Colonic mucosa (tissue), 4 donors: ENCODE data around the gene TIGD6. TPM values are rescaled to one million over a fixed set of nuclear protein-coding genes. Genes with fewer than 3 reads are reported as not detected.

ENCODE experiments used
- DNase-seq: peaks from one replicate; pipeline ENCODE4 v3.0.0-alpha.2; 2020
- H3K27ac ChIP-seq: fragments of 200-600 bp; one replicate; pipeline ENCODE4 v1.8.0; 2021
- H3K27me3 ChIP-seq: fragments of 200-600 bp; one replicate; pipeline ENCODE4 v1.8.0; 2021
- H3K36me3 ChIP-seq: fragments of 200-600 bp; one replicate; pipeline ENCODE4 v1.8.0; 2021
- H3K4me1 ChIP-seq: fragments of 200-600 bp; one replicate; pipeline ENCODE4 v1.8.0; 2021; ENCODE audit warnings: mild to moderate bottlenecking
- H3K4me3 ChIP-seq: fragments of 200-600 bp; one replicate; pipeline ENCODE4 v1.8.0; 2021
- H3K9ac ChIP-seq, 2 donors: one replicate each; pipeline ENCODE4 v1.7.0; 2013; ENCODE audit warnings: control low read depth in 2 of 2, low read depth in 2 of 2, low read length in 2 of 2
- H3K9me3 ChIP-seq: fragments of 200-600 bp; one replicate; pipeline ENCODE4 v1.8.0; 2021
- intact Hi-C: fragments of 100-400 bp; cut with DNase I; formaldehyde crosslinking; loops from one replicate; pipeline ENCODE4 v1.14.1; 2022
- total RNA-seq, 2 donors: library from RNA; stranded (reverse); fragmentation: NEBNext Ultra II Directional in 1 of 2; extraction: Animal tissue kit (Norgen Biotek cat#: 25700) in 1 of 2; gene quantifications; one replicate each; pipeline ENCODE4 v1.2.1, GENCODE V29; 2021
- TF ChIP-seq, protein P1 (sequence below): fragments of 200-600 bp; IDR thresholded peaks from one replicate; pipeline ENCODE4 v1.8.0; 2022; ENCODE audit warnings: antibody characterized with exemption, mild to moderate bottlenecking
- donor health status: healthy.
- donor health status: DM: no; HTN: no; CAD: no.
- donor health status: DM: no; HTN: no; CAD: no.

TIGD6 gene
- total RNA-seq, 2 donors from 2014 or later: 3.9 to 4.6 TPM

DNA sequence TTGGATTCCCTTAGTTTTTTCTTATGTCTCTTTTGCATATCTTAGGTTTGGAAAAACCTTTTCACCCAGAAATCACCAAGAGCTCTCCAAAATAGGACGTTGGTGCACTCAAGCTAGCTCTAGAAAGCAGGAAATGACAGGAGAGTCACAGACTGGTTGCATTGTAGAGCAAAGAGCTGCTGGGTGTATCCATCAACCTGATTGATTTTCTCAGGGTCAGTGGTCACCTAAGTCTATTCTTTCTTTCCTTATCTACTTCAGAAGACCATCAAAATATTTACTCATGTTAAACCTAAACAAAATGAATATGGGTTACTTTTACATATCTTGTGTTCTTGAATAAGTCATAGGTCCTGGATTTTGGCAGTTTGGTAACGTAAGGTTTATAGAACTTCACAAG is 25.0 kb downstream of the TIGD6 start:
- H3K9ac ChIP-seq: no peak overlapping the region
- no peak overlapping the region for H3K27ac ChIP-seq
- H3K4me1 ChIP-seq: peaks cover 3% of the 10 kb centered on the region
- DNase-seq: no peak
- H3K36me3 ChIP-seq: no peaks in the 10 kb centered on the region
- H3K4me3 ChIP-seq: no peak overlapping the region
- H3K9me3 ChIP-seq: no peaks in the 10 kb centered on the region
- TF ChIP-seq, protein P1, sequence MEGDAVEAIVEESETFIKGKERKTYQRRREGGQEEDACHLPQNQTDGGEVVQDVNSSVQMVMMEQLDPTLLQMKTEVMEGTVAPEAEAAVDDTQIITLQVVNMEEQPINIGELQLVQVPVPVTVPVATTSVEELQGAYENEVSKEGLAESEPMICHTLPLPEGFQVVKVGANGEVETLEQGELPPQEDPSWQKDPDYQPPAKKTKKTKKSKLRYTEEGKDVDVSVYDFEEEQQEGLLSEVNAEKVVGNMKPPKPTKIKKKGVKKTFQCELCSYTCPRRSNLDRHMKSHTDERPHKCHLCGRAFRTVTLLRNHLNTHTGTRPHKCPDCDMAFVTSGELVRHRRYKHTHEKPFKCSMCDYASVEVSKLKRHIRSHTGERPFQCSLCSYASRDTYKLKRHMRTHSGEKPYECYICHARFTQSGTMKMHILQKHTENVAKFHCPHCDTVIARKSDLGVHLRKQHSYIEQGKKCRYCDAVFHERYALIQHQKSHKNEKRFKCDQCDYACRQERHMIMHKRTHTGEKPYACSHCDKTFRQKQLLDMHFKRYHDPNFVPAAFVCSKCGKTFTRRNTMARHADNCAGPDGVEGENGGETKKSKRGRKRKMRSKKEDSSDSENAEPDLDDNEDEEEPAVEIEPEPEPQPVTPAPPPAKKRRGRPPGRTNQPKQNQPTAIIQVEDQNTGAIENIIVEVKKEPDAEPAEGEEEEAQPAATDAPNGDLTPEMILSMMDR: no peak
- no peaks in the 10 kb centered on the region for H3K27me3 ChIP-seq
- intact Hi-C loops: no loop called here

DNA sequence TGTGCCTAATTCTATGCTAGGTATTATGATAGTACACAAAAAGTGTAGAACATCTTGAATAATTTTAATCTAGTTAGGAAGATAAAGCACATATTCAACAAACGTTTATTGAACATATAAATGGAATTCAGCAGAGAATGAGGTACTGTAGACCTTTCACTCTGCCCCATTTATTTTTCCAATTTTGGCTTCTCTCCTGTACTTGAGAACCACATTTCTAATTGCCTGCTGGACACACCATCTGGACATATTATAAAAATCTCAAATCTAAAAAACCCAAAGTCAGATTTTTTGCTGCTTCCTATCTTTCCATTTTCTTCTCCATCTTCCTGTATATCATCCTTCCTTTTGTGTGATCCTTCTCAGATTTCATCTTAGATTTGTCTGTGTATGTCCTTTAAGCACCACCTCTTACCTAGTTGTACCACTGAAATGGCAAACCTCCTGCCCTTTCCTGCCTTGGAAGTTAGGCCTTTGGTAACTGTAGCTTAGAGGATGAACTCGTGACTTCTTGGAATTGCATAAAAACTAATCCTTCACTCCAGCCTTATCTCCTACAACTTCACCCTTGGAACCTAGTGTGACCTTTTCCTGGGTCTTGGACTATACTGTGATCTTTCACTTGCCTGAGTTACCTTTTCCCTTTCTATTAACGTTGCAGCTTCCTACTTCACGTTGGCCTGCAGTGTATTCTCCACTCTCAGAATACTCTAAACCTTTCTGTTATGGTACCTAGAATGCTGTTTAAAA is 31.1 kb downstream of the TIGD6 start:
- H3K9ac ChIP-seq: no peak overlapping the region
- H3K27me3 ChIP-seq: no peaks in the 10 kb centered on the region
- DNase-seq: no peak
- intact Hi-C loops: no loop called here
- no peaks in the 10 kb centered on the region for H3K9me3 ChIP-seq
- no peaks in the 10 kb centered on the region for H3K36me3 ChIP-seq
- TF ChIP-seq, protein P1: no peak
- H3K4me3 ChIP-seq: no peak overlapping the region
- no peak overlapping the region for H3K27ac ChIP-seq
- H3K4me1 ChIP-seq: no peaks in the 10 kb centered on the region

DNA sequence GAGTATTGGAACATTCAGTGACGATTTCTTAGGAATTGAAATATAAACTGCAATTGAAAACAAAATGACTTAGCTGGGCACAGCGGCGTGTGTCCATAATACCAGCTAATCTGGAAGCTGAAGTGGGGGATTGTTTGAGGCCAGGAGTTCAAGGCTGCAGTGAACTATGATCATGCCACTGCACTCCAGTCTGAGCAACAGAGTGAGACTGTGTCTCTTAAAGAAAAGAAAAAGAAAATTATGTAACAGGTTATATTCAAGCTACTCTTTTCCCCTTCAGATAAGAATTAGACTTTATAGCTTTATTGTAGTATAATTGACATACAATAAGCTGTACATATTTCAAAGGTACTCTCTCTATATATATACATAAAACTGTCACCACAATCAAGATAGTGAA is 33.5 kb downstream of the TIGD6 start:
- Histone ChIP-seq H3K9me3 (no peaks in the 10 kb centered on the region), H3K27me3 (no peaks in the 10 kb centered on the region), H3K9ac (no peak overlapping the region), H3K4me3 (no peak overlapping the region), H3K27ac (no peak overlapping the region), H3K36me3 (no peaks in the 10 kb centered on the region), H3K4me1 (no peaks in the 10 kb centered on the region)
- DNase-seq: peak; percentile 64
- TF ChIP-seq, protein P1: no peak
- intact Hi-C loops: no loop called here

DNA sequence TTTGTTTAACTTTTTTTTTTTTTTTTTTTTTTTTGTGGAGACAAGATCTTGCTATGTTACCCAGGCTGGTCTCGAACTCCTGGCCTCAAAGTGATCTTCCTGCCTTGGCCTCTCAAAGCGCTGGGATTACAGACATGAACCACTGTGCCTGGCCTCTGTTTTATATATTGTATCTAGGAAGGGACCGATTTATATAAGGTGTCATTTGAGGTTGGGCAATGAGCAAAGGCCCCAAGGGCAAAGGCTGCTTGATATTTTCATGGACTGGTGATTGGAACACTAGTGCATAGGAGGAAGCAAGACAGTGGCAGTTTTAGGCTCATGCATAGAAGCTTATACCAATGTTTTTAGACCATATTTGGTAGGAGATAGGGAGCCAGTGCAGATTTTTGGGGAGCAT is 36.7 kb downstream of the TIGD6 start:
- no peak for DNase-seq
- H3K36me3 ChIP-seq: no peaks in the 10 kb centered on the region
- H3K9ac ChIP-seq: peak overlapping the region in 1 of 2 donors; percentile 28
- H3K4me1 ChIP-seq: no peaks in the 10 kb centered on the region
- H3K9me3 ChIP-seq: no peaks in the 10 kb centered on the region
- no peaks in the 10 kb centered on the region for H3K27me3 ChIP-seq
- TF ChIP-seq, protein P1: no peak
- no peak overlapping the region for H3K4me3 ChIP-seq
- intact Hi-C loops: loop anchor here (5.0 kb wide), 1 partner anchor 111 kb away; no protein-coding TSS in a partner anchor
- peak overlapping the region; percentile 2 for H3K27ac ChIP-seq

DNA sequence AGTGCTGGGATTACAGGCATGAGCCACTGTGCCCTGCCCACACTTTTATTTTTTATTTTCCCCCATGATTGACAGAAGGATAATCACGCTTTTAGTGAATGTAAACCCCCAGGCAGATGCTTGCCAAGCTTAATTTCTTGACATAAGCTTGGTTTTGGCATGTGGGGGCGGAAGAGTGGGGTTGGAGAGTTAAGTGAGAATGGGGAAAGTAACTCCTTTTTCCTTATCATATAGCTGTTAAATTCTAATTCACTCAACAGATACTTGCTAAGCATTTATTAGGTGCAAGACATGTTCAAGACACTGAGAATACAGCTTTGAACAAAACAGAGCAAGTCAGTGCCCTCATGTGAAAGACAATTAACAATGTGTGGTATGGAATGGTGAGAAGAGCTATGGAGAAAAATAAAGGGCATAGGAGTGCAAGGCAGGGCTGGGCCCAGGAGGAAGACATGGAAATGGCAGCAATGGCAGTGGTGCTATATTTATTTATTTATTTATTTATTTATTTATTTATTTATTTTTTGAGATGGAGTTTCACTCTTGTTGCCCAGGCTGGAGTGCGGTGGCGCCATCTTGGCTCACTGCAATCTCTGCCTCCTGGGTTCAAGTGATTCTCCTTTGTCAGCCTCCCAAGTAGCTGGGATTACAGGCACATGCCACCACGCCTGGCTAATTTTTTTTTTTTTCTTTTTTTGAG is 37.7 kb downstream of the TIGD6 start:
- H3K4me3 ChIP-seq: peak overlapping the region; percentile 84
- peak overlapping the region; percentile 1 to 82 for H3K9ac ChIP-seq
- H3K9me3 ChIP-seq: no peaks in the 10 kb centered on the region
- H3K27me3 ChIP-seq: no peaks in the 10 kb centered on the region
- DNase-seq: no peak
- no peaks in the 10 kb centered on the region for H3K36me3 ChIP-seq
- H3K4me1 ChIP-seq: no peaks in the 10 kb centered on the region
- no peak overlapping the region for H3K27ac ChIP-seq
- intact Hi-C loops: loop anchor here (5.0 kb wide), 1 partner anchor 110 kb away; no protein-coding TSS in a partner anchor
- TF ChIP-seq, protein P1: no peak
